ENCODE data around the gene PCDH15.
"Not testable (repeated sequence)": the region's sequence is repeated elsewhere in the genome, so short reads cannot be mapped to it uniquely, and the experiment has no call there.

PCDH15 gene

GRCh38 chr10:54402576-54402975 lies 398.5 kb downstream of the PCDH15 start:
- no peak for DNase-seq (ENCODE audit: low read depth in 4 of 4, low spot score in 1 of 4)

GRCh38 chr10:54396031-54396430 lies 405.0 kb downstream of the PCDH15 start:
- no peak for DNase-seq (ENCODE audit: low read depth in 4 of 4, low spot score in 1 of 4)

DNA sequence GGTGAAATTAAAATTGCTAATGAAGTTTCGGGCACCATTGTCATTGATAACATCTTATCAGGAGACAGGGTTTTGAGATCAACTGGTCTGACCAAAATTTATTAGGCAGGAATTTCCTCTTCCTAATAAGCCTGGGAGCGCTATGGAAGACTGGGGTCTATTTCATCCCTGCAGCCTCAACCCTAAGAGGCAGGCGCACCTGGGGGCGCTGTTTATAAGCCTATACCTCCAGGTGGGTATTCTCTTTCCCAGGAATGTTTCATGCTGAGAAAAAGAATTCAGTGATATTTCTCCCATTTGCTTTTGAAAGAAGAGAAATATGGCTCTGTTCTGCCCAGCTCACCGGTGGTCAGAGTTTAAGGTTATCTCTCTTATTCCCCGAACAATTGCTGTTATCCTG lies 406.4 kb downstream of the PCDH15 start:
- DNase-seq (ENCODE audit: low read depth in 4 of 4, low spot score in 1 of 4), result not testable (repeated sequence)

- no peak for DNase-seq (ENCODE audit: low read depth in 4 of 4, low spot score in 1 of 4)
Measured at GRCh38 chr10:54372179-54372578, 428.9 kb downstream of the PCDH15 start.

DNA sequence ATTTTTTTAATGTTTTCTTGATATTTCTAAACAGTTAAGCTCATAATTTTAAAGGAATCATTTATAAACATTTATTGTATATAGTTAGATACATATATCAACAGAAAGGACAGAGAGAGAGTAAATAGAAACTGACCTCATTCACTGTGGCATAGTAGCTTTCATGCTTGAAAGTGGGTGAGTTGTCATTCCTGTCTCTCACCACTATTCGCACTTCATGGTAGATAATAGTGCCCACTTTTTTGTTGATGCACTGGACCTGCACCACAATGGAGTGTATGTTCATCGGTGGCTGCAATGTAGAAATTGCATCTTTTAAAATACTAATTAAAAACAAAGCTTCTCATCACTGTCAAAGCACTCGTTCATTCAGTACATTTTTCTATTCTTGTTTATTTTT lies 432.0 kb downstream of the PCDH15 start:
- no peak for DNase-seq (ENCODE audit: low read depth in 4 of 4, low spot score in 1 of 4)

GRCh38 chr10:54363390-54363789 lies 437.6 kb downstream of the PCDH15 start:
- DNase-seq (ENCODE audit: low read depth in 4 of 4, low spot score in 1 of 4), result no peak

- DNase-seq (ENCODE audit: low read depth in 4 of 4, low spot score in 1 of 4), result no peak
Measured at GRCh38 chr10:54342058-54342457, 459.0 kb downstream of the PCDH15 start.

DNA sequence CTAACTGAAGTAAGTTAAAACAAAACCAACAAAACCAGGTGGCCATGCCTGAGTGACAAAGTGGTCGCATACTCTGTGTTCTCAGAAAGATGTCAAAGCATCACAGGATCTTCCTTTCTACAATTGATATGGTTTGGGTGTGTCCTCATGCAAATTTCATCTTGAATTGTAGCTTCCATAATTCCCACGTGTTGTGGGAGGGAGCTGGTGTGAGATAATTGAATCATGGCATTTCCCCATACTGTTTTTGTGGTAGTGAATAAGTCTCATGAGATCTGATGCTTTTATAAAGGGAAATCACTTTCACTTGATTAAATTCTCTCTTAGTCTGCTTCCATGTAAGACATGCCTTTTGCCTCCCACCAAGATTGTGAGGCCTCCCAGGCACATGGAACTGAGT lies 465.7 kb downstream of the PCDH15 start:
- no peak for DNase-seq (ENCODE audit: low read depth in 4 of 4, low spot score in 1 of 4)

DNA sequence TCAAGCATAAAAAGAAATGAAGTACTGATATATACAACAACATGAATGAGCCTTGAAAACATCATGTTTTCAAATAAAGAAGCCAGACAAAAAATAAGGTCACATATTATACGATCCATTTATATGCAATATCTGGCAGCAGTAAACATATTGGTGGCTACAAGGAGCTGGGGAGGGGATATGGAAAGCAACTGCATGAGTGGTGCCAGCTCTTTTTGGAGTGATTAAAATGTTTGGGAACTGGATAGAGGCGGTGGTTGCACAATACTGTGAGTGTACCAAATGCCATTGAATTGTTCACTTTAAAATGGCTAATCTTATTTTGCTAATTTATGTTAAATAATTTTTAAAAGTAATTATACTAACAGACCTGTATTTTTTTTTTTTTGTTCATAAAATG lies 481.7 kb downstream of the PCDH15 start:
- DNase-seq (ENCODE audit: low read depth in 4 of 4, low spot score in 1 of 4), result no peak

GRCh38 chr10:54318470-54318869 lies 482.6 kb downstream of the PCDH15 start:
- DNase-seq (ENCODE audit: low read depth in 4 of 4, low spot score in 1 of 4), result no peak

DNA sequence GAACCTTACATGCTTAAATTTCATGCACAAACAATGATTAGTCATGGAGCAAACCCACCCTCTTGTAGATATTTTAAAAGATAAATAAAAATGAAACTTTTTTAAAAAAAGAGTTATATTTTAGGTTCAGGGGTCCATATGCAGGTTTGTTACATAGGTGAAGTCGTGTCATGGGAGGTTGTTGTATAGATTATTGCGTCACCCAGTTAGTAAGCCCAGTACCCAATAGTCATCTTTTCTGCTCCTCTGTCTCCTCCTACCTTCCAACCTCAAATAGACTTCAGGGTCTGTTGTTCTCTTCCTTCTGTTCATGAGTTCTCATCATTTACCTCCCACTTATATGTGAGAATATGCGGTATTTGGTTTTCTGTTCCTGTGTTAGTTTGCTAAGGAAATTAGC lies 486.6 kb downstream of the PCDH15 start:
- no peak for DNase-seq (ENCODE audit: low read depth in 4 of 4, low spot score in 1 of 4)

DNA sequence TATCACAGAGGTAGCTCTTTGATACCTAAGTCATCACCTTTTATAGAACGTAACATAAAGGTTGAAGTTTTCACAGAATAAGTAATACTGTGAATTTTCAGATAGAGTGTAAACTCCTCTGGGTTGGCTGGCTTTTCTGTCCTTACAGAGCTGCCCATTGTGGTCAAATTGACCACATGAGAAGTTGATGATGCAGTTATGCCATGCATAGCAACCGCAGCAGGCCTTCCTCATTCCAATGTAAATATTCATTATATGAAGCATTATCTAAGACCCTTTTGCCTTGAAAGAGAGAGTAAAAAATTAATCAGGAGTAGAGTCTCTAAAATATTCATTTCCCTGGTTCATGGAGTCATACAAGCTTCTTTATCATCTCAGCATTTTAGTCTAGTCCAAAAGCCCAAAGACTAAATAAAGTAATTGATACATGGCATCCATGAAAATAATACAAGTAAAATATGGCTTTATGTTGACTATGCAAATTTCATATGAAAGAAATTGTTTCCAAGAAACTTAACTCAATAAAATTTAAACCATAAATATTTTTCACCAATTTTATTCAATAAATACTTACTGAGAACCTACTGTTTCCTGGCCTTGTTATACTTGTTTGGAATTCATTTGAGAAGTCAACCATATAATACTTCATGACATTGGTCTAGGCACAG lies 516.4 kb downstream of the PCDH15 start:
- DNase-seq (ENCODE audit: low read depth in 4 of 4, low spot score in 1 of 4), result no peak

GRCh38 chr10:54282012-54282411 lies 519.0 kb downstream of the PCDH15 start:
- no peak for DNase-seq (ENCODE audit: low read depth in 4 of 4, low spot score in 1 of 4)

DNA sequence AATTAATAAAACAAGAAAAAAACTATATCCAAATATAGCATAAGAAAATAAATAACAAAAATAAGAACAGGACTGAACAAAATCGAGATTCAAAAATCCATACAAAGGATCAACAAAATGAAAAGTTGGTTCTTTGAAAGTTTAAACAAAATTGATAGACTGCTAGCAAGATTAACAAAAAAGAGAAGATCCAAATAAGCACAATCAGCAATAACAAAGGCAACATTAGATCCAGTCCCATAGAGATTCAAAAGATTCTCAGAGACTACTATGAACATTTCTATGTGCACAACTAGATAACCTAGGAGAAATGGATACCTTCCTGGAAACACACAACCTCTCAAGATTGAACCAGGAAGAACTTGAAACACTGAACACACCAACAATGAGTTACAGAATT lies 534.6 kb downstream of the PCDH15 start:
- no peak for DNase-seq (ENCODE audit: low read depth in 4 of 4, low spot score in 1 of 4)

- DNase-seq (ENCODE audit: low read depth in 4 of 4, low spot score in 1 of 4), result no peak
Measured at GRCh38 chr10:54262726-54263125, 538.3 kb downstream of the PCDH15 start.

DNA sequence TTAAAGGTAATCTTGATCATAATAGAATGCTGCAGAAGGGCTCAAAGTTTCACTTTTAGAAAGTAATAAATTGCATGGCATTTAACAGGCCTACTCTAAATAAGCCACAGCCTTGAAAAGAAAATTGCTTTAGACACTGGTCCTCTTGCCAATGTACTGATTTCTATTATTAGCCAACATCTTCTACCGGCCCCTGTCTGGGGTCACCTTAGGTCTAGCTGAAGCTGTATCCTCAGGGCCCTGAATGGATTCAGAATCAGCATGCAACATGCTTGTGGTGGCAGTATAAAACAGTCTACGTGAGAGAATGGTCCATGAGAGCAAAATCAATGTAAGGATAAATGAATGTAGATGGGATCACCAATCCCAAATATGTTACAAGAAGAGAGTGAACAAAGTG lies 541.9 kb downstream of the PCDH15 start:
- no peak for DNase-seq (ENCODE audit: low read depth in 4 of 4, low spot score in 1 of 4)

DNA sequence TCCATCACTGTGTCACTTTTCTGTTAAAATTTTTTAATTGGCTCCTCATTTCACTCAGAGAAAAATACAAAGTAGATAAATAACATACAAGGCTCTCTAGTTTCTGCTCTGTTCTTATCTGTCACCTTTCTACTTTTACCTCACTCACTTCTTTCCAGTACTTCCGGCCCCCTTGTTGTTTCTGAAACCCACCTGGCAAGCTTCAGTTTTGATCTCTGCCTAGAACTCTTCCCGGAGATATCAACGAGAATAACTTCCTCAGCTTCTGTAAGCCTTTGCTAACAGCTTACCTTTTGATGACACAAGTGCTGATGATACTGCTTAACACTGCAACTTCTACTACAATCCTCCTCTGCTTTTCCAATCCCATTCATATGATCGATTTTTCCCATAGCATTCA lies 566.2 kb downstream of the PCDH15 start:
- DNase-seq (ENCODE audit: low read depth in 4 of 4, low spot score in 1 of 4), result no peak

- DNase-seq (ENCODE audit: low read depth in 4 of 4, low spot score in 1 of 4), result no peak
Measured at GRCh38 chr10:54203401-54203800, 597.6 kb downstream of the PCDH15 start.

- no peak for DNase-seq (ENCODE audit: low read depth in 4 of 4, low spot score in 1 of 4)
Measured at GRCh38 chr10:54198051-54198450, 603.0 kb downstream of the PCDH15 start.

- no peak for DNase-seq (ENCODE audit: low read depth in 4 of 4, low spot score in 1 of 4)
Measured at GRCh38 chr10:54194806-54195205, 606.2 kb downstream of the PCDH15 start.

GRCh38 chr10:54159924-54160323 lies 641.1 kb downstream of the PCDH15 start:
- no peak for DNase-seq (ENCODE audit: low read depth in 4 of 4, low spot score in 1 of 4)

DNA sequence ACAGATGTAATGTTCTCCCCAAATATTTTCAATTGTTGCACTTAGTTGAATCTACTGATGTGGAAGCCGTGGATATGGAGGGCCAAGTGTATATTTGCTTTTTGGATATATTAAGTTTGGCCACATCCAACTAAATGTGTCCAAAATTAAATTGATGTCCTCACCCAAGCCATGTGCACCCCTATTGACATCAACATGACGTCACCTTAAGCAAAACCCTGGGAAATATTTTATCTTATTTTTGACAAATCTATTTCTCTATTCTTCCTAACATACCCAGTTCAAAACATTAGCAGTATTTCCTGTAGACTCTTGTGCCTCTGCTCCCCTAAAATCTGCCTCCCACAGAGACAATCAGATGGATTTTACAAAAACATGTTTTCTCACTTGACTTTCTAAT lies 652.5 kb downstream of the PCDH15 start:
- no peak for DNase-seq (ENCODE audit: low read depth in 4 of 4, low spot score in 1 of 4)

DNA sequence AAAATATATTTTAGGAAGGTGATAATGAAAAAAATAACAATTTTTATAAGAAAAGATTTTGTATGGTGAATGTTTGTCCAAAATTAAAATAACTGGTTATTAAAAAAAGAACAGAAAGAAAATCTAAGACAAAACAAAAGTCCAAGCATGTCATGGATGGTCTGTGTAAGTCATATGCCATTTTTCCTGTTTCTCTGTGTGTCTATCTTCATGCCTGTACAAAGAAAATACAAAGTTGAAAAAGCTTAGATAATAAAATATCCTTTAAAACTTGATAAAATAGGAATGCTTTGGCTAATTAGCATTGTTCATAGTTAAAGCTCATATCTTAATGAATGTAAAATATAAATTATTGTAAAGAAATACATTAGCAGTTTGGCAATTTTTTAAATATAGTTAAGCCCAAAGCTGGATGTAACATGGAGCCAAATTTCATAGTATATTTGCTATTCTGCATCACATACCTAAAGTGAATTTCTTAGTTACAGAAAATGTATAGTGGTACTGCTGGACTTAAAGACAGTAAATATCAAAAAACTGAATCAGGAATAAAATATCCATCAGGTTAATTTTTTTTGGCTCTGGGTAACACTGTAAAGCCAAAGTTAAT lies 661.1 kb downstream of the PCDH15 start:
- DNase-seq (ENCODE audit: low read depth in 4 of 4, low spot score in 1 of 4), result no peak

Data from stimulated activated CD4-positive, alpha-beta T cell treated with anti-CD3 and anti-CD28 coated beads, Interleukin-1b, Interleukin-23, amount 100 ng/mL, for 24 hours (primary cell).